HS-27A (cell line): ENCODE measurements around the gene FOXA1.

ENCODE experiments used
- DNase-seq: peaks from one replicate; pipeline ENCODE4 v3.0.0-alpha.2; 2012; ENCODE audit warnings: low read depth, missing footprints

The FOXA1 gene

DNA sequence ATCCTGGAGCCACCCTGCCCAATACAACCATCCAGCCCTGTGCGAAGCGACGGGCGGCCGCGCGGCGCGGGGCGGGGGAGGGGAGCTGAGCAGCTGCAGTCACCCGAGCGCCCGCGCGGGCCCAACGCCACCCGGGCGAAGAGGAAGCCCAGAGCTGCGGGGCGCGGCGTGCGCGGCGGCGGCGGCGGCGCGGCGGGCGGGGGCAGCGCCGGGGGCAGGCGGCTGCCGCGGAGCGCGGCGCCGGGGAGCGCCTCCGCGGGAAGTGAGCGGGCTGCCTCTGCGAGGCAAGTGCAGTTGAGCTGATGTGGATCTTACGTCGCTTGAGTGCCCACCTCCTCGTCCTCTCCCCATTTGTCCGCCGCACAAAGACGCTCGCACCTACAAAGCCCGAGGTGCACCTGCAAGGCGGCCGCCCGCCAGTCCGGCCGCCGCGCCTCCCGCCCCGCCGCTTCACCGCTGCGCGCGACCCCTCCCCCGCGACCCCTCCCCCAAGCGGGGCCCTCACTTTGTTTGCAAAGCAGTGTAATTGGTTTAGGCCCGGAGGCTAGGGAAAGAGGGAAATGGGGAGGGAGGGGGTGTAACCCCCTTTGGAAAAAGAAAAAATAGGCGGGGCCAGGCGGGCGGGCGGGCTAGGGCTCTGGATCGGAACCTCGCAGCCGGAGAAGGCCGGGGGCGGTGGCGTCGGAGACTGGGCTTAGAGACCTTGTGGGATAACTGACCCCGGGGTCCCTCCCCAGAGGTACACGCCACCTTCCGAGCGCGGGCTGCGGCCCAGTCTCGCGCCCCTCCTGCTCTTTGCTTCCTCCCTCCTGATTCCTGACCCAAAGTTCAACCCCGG is at the start of gene FOXA1, which contains the start of gene TTC6:
Gene FOXA1, minus strand, starts transcription at position 279 of the 838 bp plus-strand sequence. Its CDS starts 277 bp downstream, at position 2.
Gene TTC6, plus strand, starts transcription at position 659 of the 838 bp plus-strand sequence. CDS start 26,436 bp downstream, outside the sequence.
- DNase-seq, result no peak

GRCh38 chr14:37643701-37644100 is 48.7 kb upstream of the FOXA1 start:
- no peak for DNase-seq

GRCh38 chr14:37642125-37642524 is 47.1 kb upstream of the FOXA1 start:
- DNase-seq, result no peak

DNA sequence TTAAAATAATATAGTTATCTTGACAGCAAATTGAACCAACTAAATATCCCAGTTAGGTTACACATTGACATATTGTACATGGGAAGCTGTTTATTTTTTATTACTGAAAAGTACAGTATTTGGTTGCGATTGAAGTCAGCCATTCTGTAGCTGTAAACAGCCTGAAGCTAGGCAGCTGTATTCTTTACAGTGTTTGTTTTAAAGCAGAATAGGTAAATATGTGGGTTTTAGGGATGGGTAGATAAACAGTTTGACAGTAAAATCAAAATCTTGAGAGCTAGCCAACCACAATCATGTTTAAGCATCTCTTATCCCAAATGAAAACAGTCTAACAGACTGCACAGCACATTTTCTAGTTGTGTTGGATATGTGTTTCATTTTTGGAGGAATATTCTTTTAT is 46.1 kb upstream of the FOXA1 start:
- DNase-seq, result no peak

DNA sequence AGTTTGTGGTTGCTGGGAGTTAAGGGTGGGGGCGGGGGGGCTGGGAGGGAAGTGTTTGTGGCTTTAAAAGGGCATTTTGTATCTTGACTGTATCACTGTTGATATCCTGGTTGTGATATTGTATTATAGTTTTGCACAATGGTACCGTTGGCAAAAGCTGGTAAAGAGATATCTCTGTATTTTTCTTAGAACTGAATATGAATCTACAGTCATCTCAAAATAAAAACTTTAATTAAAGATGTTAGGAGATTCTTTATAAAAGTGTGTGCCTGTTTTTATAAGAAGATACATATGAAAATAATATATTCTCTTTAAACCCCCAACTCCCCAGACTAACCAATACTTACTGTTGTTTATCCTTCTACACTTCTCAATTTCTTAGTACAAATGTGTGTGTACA is 43.5 kb upstream of the FOXA1 start:
- no peak for DNase-seq

DNA sequence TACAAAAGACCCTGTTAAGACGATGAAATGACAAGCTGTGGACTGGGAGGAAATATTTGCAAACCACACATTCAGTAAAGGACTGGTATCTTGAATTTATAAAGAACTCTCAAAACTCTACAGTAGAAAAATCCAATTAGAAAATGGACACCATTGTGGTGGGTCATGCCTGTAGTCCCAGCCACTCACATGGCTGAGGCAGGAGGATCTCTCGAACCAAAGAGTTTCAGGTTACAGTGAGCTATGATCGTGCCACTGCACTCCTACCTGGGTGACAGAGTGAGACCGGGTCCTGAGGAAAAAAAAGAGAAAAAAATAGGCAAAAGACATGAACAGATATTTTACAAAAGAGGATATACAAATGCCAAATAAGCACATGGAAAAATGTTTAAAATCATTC is 42.3 kb upstream of the FOXA1 start:
- no peak for DNase-seq

GRCh38 chr14:37625597-37626595 is 30.8 kb upstream of the FOXA1 start:
- no peak for DNase-seq

- DNase-seq, result no peak
Observed at GRCh38 chr14:37623971-37624370, 28.9 kb upstream of the FOXA1 start.

DNA sequence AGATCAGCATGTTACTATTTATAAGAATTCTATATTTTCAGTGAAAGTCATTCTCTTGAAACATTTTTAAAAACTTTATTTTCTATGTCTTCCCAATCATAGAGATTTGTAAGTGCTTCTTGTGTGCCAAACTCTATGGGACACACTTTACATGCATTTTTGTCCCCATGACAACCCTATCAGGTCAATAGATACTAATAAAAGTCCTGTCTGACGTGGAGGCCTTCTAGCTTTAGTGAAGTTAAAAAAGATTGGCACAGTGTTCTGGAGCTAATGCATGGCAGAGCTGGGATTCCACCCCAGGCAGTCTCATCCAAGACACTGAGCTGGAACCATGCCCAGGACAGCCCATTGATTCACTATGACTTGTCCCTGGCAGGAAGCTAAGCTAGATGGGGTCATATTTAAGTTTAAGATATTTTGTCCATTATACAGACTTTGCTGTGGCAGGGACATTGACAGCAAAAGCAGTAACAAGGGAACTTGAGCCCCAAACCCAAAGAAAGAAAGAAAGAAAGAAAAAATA is 28.4 kb upstream of the FOXA1 start:
- peak; percentile 49 for DNase-seq

- DNase-seq, result no peak
Observed at GRCh38 chr14:37622231-37622923, 27.3 kb upstream of the FOXA1 start.

DNA sequence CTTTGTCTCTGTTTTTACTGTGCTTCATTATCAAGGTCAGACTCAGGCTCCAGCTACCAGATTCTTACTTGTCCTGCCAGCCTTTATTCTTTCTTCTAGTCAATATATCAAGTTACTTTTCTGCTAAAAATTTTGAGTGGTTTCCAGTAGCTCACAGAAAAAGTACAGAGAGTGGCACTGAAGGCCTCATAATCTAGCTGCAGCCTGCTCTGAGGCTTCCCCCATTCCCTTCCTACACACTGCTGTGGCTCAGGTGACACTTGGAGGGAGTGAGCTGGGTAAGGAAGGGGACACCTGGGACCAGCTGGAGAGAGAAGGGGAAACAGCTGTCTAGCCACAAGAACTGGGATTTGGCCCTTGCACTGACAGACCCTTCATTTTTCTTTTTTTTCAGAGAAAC is 25.8 kb upstream of the FOXA1 start:
- no peak for DNase-seq

DNA sequence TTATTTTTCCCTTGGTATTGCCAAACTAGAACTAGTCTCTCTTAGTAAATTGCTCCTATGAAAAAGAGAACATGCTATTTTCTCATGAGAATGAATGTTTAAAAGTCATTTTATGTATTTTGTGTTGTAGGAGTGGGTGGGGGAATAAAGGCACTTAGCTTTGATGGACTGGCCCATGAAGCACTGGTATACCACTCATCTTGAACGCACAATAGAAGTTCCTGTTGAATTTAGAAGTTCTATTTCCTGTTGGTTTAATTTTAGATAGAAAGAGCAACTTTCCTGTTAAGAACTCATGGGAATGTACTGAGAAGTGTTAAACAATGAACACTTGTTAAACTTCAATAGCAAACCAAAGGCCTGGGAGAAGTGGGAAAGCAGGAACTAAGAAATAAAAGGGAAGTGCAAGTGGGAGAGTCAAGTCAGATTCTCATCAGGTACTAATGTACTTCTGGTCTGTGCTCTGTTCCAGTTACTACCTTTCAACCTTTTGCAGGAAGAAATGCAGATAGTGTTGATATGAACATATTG is 23.5 kb upstream of the FOXA1 start:
- no peak for DNase-seq

- DNase-seq, result no peak
Observed at GRCh38 chr14:37617864-37618365, 22.9 kb upstream of the FOXA1 start.

GRCh38 chr14:37616853-37617252 is 21.8 kb upstream of the FOXA1 start:
- DNase-seq, result no peak

GRCh38 chr14:37615582-37616289 is 20.7 kb upstream of the FOXA1 start:
- DNase-seq, result no peak

DNA sequence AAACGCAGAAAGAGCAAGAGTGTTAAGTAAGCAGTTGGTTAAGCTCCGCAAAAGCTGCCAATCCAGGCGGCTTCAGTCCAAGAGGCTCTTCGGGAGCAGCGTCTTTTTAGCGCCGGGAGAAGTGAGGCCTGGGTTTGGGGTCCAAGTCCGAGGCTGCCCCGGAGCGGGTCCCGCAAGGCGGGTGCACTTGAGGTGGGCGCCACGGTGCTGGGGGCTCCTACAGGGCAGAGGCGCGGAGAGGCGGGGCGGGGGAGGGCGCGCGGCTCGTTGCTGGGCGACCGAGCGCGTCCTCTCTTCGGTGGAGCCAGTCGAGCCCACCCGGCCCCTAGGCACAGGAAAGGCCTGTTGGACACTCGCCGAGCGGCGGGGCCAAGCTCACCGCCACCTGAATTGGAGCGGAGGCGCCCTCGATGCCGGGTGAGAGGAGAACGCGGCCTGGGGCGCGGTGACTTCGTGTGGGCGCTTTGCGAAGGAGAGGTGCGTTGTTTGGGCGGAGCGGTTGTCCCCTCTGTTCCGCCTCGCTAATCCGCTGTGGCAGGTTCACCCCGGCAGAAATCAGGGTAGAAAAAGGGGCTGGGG is 16.0 kb upstream of the FOXA1 start:
- no peak for DNase-seq

- DNase-seq, result no peak
Observed at GRCh38 chr14:37608649-37609048, 13.6 kb upstream of the FOXA1 start.

- no peak for DNase-seq
Observed at GRCh38 chr14:37606678-37607077, 11.6 kb upstream of the FOXA1 start.

GRCh38 chr14:37603688-37604251 is 8.7 kb upstream of the FOXA1 start:
- DNase-seq, result no peak
